Adrenal gland (tissue), 5 donors: Measurements from ENCODE around the gene KAZN.

Source experiments
- POLR2A ChIP-seq, 2 donors: fragments of 450-650 bp; IDR thresholded peaks; one replicate each; pipeline ENCODE4 v1.6.1; 2017; ENCODE audit warnings: antibody characterized with exemption in 2 of 2, mild to moderate bottlenecking in 2 of 2, moderate library complexity in 1 of 2
- TF ChIP-seq, protein P1 (sequence below), 6 experiments: fragments of 450-650 bp in 4 of 6; fragments of 200-600 bp in 2 of 6; sonication (generic) in 1 of 6; IDR thresholded peaks; 1 replicate in 5 of 6; 2 replicates in 1 of 6; pipeline versions ENCODE4 v1.5.1 to v1.8.0; 2016 to 2021; ENCODE audit warnings: antibody characterized with exemption in 6 of 6, mild to moderate bottlenecking in 2 of 6, moderate library complexity in 1 of 6
- donor health status: DM: no; HTN: no; CAD: no.

DNA sequence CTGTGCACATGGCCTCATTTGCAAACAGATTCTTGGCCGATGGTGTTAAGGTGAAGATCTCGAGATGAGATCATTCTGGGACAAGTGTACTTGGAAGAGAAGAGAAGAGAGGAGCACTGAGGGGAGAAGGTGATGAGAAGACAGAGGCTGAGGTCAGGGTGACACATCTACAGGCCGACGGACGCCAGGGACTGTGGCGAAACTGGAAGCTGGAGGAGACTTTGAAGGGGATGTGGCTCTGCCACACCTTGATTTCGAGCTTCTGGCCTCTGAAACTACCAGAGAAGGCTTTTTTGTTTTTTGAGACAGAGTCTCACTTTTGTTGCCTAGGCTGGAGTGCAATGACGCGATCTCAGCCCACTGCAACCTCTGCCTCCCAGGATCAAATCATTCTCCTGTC, 417.5 kb downstream of the KAZN start:
- TF ChIP-seq, protein P1, sequence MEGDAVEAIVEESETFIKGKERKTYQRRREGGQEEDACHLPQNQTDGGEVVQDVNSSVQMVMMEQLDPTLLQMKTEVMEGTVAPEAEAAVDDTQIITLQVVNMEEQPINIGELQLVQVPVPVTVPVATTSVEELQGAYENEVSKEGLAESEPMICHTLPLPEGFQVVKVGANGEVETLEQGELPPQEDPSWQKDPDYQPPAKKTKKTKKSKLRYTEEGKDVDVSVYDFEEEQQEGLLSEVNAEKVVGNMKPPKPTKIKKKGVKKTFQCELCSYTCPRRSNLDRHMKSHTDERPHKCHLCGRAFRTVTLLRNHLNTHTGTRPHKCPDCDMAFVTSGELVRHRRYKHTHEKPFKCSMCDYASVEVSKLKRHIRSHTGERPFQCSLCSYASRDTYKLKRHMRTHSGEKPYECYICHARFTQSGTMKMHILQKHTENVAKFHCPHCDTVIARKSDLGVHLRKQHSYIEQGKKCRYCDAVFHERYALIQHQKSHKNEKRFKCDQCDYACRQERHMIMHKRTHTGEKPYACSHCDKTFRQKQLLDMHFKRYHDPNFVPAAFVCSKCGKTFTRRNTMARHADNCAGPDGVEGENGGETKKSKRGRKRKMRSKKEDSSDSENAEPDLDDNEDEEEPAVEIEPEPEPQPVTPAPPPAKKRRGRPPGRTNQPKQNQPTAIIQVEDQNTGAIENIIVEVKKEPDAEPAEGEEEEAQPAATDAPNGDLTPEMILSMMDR (IDR thresholded peaks at IDR 0.05), result no peak
- TF ChIP-seq POLR2A (IDR thresholded peaks at IDR 0.05), result no peak
